Endothelial cell of umbilical vein (primary cell): ENCODE results near the gene LITAFD. TPM values are rescaled to one million over a fixed set of nuclear protein-coding genes. Genes with fewer than 3 reads are reported as not detected.

Source experiments
- BruUV-seq: library from RNA; stranded (reverse); fragments of 400-500 nt; replicated peaks from 2 replicates; lab custom pipeline; 2021; lab: Mats Ljungman, UMichigan
- CTCF ChIA-PET: fragments of 300-600, 350-600 bp; sonication (Branson Sonifier 250); formaldehyde crosslinking; loops from one replicate; lab custom pipeline; 2021; ENCODE audit warnings: antibody characterized with exemption, inconsistent platforms; lab: Charles Lee
- POLR2A ChIA-PET: fragments of 300-600, 350-600 bp; sonication (Branson Sonifier 250); formaldehyde crosslinking; loops from one replicate; lab custom pipeline; 2021; ENCODE audit warnings: antibody characterized with exemption, inconsistent platforms; lab: Charles Lee
- DNase-seq: peaks from one replicate; pipeline ENCODE4 v3.0.0-alpha.2; 2011; ENCODE audit warnings: low read depth, low spot score
- FAIRE-seq: peaks from 2 replicates; lab custom pipeline; 2011; peaks lifted over from hg19 to GRCh38; lab: Jason Lieb, UNC
- H2AFZ ChIP-seq: 2 replicates; pipeline ENCODE4 v1.6.0; 2012; ENCODE audit warnings: low read depth, low read length, control low read depth, inconsistent platforms
- H3K27ac ChIP-seq: 2 replicates; pipeline ENCODE4 v1.5.1; 2011; ENCODE audit warnings: low read depth, mild to moderate bottlenecking, control low read depth, low read length, moderate library complexity; ENCODE audit not compliant: insufficient read depth
- H3K27me3 ChIP-seq, 2 experiments: 2 replicates each; pipeline versions ENCODE4 v1.6.0 to v1.6.1; 2011; ENCODE audit warnings: low read length in 2 of 2, mixed read lengths in 1 of 2; ENCODE audit not compliant: control insufficient read depth in 2 of 2, insufficient read depth in 2 of 2
- H3K36me3 ChIP-seq, 2 experiments: 2 replicates in 1 of 2; 3 replicates in 1 of 2; pipeline ENCODE4 v1.5.1; 2011; ENCODE audit warnings: low read length in 2 of 2, mild to moderate bottlenecking in 1 of 2, moderate library complexity in 1 of 2; ENCODE audit not compliant: control insufficient read depth in 2 of 2, insufficient read depth in 2 of 2; ENCODE audit errors: extremely low read depth in 1 of 2
- H3K4me1 ChIP-seq: 3 replicates; pipeline ENCODE4 v1.5.1; 2011; ENCODE audit warnings: mild to moderate bottlenecking, low read length; ENCODE audit not compliant: control insufficient read depth, insufficient read depth; ENCODE audit errors: extremely low read depth
- H3K4me2 ChIP-seq: 2 replicates; pipeline ENCODE4 v1.6.1; 2011; ENCODE audit warnings: low read length, control low read depth, mixed read lengths; ENCODE audit not compliant: insufficient read depth
- H3K4me3 ChIP-seq, 3 experiments: fragments of 200-600 bp in 1 of 3; sonication (generic), shearing (Covaris generic) in 1 of 3; replicated peaks in 1 of 3; 2 replicates each; pipeline ENCODE4 v1.5.1; 2011 to 2016; ENCODE audit warnings: control low read depth in 3 of 3, low read length in 3 of 3, mild to moderate bottlenecking in 2 of 3, inconsistent platforms in 1 of 3, low read depth in 1 of 3, moderate library complexity in 1 of 3; ENCODE audit not compliant: insufficient read depth in 1 of 3
- H3K79me2 ChIP-seq: 2 replicates; pipeline ENCODE4 v1.6.0; 2012; ENCODE audit warnings: low read length, inconsistent platforms; ENCODE audit not compliant: control insufficient read depth, insufficient read depth
- H3K9ac ChIP-seq: replicated peaks from 2 replicates; pipeline ENCODE3; 2011; ENCODE audit warnings: low read length, control low read depth; ENCODE audit not compliant: insufficient read depth; ENCODE audit errors: extremely low read depth
- H3K9me1 ChIP-seq: replicated peaks from 3 replicates; pipeline ENCODE4 v1.6.0; 2011; ENCODE audit warnings: mild to moderate bottlenecking, low read length; ENCODE audit not compliant: control insufficient read depth, insufficient read depth; ENCODE audit errors: extremely low read depth
- H3K9me3 ChIP-seq: replicated peaks from 2 replicates; pipeline ENCODE4 v1.5.1; 2012; ENCODE audit warnings: low read length, inconsistent platforms; ENCODE audit not compliant: control insufficient read depth, insufficient read depth
- H4K20me1 ChIP-seq: replicated peaks from 2 replicates; pipeline ENCODE3; 2011; ENCODE audit warnings: mild to moderate bottlenecking, low read length; ENCODE audit not compliant: control insufficient read depth, insufficient read depth; ENCODE audit errors: extremely low read depth
- EZH2 ChIP-seq: IDR thresholded peaks from 2 replicates; pipeline ENCODE4 v1.6.1; 2012; ENCODE audit warnings: borderline replicate concordance, low read depth, mild to moderate bottlenecking, moderate library complexity, low read length, inconsistent platforms; ENCODE audit not compliant: severe bottlenecking
- FOS ChIP-seq: IDR thresholded peaks from 2 replicates; pipeline ENCODE4 v1.6.1; 2011; ENCODE audit warnings: mild to moderate bottlenecking, low read length, moderate library complexity, borderline replicate concordance; ENCODE audit not compliant: insufficient read depth
- GATA2 ChIP-seq: IDR thresholded peaks from 2 replicates; pipeline ENCODE4 v1.7.0; 2011; ENCODE audit warnings: low read depth, mild to moderate bottlenecking, moderate library complexity, mixed read lengths, low read length; ENCODE audit not compliant: insufficient read length, insufficient read depth
- JUN ChIP-seq: IDR thresholded peaks from 2 replicates; pipeline ENCODE4 v1.6.1; 2011; ENCODE audit warnings: borderline replicate concordance, low read depth; ENCODE audit not compliant: insufficient read length, insufficient read depth
- MYC ChIP-seq: IDR thresholded peaks from one replicate; pipeline ENCODE4 v1.6.1; 2011; ENCODE audit warnings: mild to moderate bottlenecking, low read depth, low read length
- POLR2A ChIP-seq: IDR thresholded peaks from 2 replicates; pipeline ENCODE4 v1.6.1; 2012; ENCODE audit warnings: low read depth, mild to moderate bottlenecking, control low read depth, low read length
- POLR2AphosphoS5 ChIP-seq: IDR thresholded peaks from 2 replicates; pipeline ENCODE4 v1.6.1; 2012; ENCODE audit warnings: low read depth, mild to moderate bottlenecking, control low read depth, low read length, moderate library complexity; ENCODE audit not compliant: insufficient read depth
- dilution Hi-C: fragments of 300-500 bp; cut with MboI; formaldehyde crosslinking; loops from one replicate; pipeline ENCODE4 v1.15.0; 2019; ENCODE audit warnings: low sequenced_read_pairs; ENCODE audit not compliant: extremely low pct_ligation_motif_present
- intact Hi-C: fragments of 100-400 bp; cut with micrococcal nuclease; formaldehyde crosslinking; loops from one replicate; pipeline ENCODE4 v1.10.0; 2022
- polyA plus RNA-seq, 4 experiments: library from polyadenylated mRNA; depleted of rRNA in 3 of 4; stranded (reverse) in 3 of 4; unstranded in 1 of 4; fragments of >200 nt; gene quantifications; 2 replicates each; pipeline versions ENCODE4 v1.2.1 to v1.2.3, GENCODE V29; 2011 to 2012; ENCODE audit warnings: missing spikeins in 1 of 4
- total RNA-seq: library from RNA; stranded (reverse); gene quantifications from 2 replicates; pipeline ENCODE4 v1.2.3, GENCODE V29; 2021
- TF ChIP-seq, protein P1 (sequence below): IDR thresholded peaks from 2 replicates; pipeline ENCODE4 v1.6.1; 2011; ENCODE audit not compliant: insufficient read depth, insufficient read length
- TF ChIP-seq, protein P2 (sequence below), 2 donors: IDR thresholded peaks; 1 replicate in 1 of 2; 2 replicates in 1 of 2; pipeline ENCODE4 v1.5.1; 2011; ENCODE audit warnings: low read length in 2 of 2, mild to moderate bottlenecking in 2 of 2, moderate library complexity in 2 of 2, control low read depth in 1 of 2, inconsistent platforms in 1 of 2, low read depth in 1 of 2; ENCODE audit not compliant: insufficient read depth in 1 of 2; ENCODE audit errors: extremely low read depth in 1 of 2

LITAFD gene
- total and polyA plus RNA-seq, 2 donors (not counting 3 experiments of a cell fraction or from before 2014, with no cell fraction given): not detected

DNA sequence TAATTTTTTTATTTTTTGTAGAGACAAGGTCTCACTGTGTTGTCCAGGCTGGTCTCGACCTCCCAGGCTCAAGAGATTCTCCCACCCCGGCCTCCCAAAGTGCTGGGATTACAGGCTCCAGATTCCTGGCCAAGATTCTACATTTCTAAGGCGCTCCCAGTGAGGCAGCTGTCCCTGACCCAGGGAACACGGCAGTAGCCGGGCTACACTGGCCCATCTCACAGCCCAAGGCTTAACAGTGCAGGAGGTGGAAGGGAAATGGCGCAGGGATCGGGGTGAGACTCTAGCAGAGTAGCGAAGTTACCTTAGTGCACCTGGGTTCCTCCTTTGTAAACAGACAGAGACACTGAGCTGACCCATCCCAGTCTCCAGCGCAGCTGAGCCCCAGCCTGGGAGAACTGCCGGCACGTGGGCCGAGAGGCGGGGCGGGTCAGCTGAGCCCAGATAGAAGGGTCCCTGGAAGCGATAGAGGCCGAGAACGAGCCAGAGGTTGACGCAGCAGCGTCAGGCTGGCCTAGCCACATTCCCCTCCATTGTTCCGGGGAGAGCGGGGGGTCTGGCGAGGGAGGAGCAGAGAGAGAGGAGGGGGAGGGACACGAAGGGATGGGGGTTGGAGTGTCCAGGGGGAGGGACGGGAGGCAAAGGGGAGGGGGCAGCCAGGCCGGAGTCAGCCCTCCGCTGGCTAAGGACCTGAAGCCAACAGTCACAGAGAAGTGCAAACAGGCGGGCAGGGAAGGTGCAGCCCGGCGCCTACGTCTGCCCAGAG lies 15.8 kb upstream of the LITAFD start:
- TF ChIP-seq MYC (no peak), EZH2 (no peak), POLR2AphosphoS5 (no peak), JUN (no peak), GATA2 (no peak), POLR2A (no peak), FOS (no peak)
- TF ChIP-seq, protein P1, sequence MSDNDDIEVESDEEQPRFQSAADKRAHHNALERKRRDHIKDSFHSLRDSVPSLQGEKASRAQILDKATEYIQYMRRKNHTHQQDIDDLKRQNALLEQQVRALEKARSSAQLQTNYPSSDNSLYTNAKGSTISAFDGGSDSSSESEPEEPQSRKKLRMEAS: no peak
- TF ChIP-seq, protein P2, sequence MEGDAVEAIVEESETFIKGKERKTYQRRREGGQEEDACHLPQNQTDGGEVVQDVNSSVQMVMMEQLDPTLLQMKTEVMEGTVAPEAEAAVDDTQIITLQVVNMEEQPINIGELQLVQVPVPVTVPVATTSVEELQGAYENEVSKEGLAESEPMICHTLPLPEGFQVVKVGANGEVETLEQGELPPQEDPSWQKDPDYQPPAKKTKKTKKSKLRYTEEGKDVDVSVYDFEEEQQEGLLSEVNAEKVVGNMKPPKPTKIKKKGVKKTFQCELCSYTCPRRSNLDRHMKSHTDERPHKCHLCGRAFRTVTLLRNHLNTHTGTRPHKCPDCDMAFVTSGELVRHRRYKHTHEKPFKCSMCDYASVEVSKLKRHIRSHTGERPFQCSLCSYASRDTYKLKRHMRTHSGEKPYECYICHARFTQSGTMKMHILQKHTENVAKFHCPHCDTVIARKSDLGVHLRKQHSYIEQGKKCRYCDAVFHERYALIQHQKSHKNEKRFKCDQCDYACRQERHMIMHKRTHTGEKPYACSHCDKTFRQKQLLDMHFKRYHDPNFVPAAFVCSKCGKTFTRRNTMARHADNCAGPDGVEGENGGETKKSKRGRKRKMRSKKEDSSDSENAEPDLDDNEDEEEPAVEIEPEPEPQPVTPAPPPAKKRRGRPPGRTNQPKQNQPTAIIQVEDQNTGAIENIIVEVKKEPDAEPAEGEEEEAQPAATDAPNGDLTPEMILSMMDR (IDR thresholded peaks at IDR 0.05; ENCODE audit: extremely low read depth in 1 of 2, insufficient read depth in 1 of 2, low read depth in 1 of 2, low read length in 2 of 2): no peak
- no peaks in the 10 kb centered on the region for H4K20me1 ChIP-seq
- peaks cover 52% of the 10 kb centered on the region for H3K79me2 ChIP-seq
- H3K4me3 ChIP-seq: peak overlapping the region in 1 of 3 experiments; percentile 60
- H3K4me2 ChIP-seq: peak overlapping the region; percentile 14
- H3K9ac ChIP-seq: no peak overlapping the region
- H3K27me3 ChIP-seq: no peaks in the 10 kb centered on the region
- H3K9me3 ChIP-seq: no peaks in the 10 kb centered on the region
- dilution Hi-C loops (no loop called here), intact Hi-C loops (loop anchor here (5.0 kb wide), 1 partner anchor 299 kb away; no protein-coding TSS in a partner anchor)
- DNase-seq: no peak
- no TSS peak for BruUV-seq
- CTCF ChIA-PET: interaction anchor here (1.6 to 8.0 kb wide), 2 partner anchors 10 to 15 kb away, joined by 4 to 67 read pairs; partner anchors contain the start of gene LITAFD
- H3K4me1 ChIP-seq: peaks cover 20% of the 10 kb centered on the region
- H3K9me1 ChIP-seq: no peaks in the 10 kb centered on the region
- H3K27ac ChIP-seq: no peak overlapping the region
- POLR2A ChIA-PET: interaction anchor here (0.8 kb wide), 1 partner anchor 16 kb away, joined by 3 read pairs; no protein-coding TSS in a partner anchor
- FAIRE-seq: no peak
- H3K36me3 ChIP-seq: no peaks in the 10 kb centered on the region
- H2AFZ ChIP-seq: no peak overlapping the region
